GM10266 (cell line): ENCODE results near the gene CLTC.

ENCODE experiments used
- DNase-seq: peaks from one replicate; pipeline ENCODE4 v3.0.0; 2012; ENCODE audit errors: extremely low spot score
- TF ChIP-seq, protein P1 (sequence below): IDR thresholded peaks from 2 replicates; pipeline ENCODE4 v1.5.1; 2012; ENCODE audit warnings: mild to moderate bottlenecking, low read depth; ENCODE audit not compliant: control insufficient read depth, insufficient read depth; ENCODE audit errors: missing control alignments

CLTC gene

DNA sequence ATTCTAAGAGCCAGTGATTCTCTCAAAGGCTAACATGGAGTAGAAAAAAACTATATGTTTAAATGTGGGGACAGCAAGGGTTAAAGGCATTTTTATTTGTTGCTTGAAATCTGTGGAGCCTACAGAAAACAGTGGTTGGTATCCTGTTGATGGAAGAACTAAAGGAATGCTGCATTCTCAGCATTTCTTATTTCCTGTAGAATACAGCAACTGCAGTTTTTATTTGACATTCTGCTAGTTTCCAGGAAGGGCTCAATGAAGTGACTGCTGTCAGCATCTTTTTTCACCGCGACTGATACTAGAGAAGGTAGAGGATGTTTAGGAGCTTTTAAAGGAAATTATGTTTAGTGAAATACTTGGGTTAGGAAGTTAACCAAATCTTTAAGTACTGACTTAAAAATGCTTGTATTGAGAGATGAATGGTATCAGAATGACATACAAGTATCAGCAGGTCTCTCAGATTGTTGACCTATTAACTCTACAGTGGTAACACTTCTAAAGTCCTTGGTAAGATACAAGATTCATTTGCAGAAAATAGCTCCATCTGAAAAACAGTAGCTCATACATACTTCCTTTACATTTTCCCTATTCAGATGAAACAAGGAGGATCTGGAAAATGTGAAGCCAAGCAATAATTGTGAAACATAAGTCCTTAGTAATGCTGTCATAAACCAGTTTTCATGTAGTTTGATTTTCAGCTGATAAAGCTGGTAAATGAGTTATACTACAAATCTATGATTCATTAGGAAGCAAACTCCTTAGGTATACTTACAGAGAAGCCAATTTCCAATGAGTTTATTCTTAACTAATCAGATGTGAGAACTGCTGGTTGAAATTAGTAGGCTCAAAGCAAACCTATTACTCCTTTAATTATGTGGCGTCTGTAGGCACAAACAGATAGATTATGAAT lies 15.2 kb downstream of the CLTC start:
- no peak for DNase-seq
- TF ChIP-seq, protein P1, sequence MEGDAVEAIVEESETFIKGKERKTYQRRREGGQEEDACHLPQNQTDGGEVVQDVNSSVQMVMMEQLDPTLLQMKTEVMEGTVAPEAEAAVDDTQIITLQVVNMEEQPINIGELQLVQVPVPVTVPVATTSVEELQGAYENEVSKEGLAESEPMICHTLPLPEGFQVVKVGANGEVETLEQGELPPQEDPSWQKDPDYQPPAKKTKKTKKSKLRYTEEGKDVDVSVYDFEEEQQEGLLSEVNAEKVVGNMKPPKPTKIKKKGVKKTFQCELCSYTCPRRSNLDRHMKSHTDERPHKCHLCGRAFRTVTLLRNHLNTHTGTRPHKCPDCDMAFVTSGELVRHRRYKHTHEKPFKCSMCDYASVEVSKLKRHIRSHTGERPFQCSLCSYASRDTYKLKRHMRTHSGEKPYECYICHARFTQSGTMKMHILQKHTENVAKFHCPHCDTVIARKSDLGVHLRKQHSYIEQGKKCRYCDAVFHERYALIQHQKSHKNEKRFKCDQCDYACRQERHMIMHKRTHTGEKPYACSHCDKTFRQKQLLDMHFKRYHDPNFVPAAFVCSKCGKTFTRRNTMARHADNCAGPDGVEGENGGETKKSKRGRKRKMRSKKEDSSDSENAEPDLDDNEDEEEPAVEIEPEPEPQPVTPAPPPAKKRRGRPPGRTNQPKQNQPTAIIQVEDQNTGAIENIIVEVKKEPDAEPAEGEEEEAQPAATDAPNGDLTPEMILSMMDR: no peak

DNA sequence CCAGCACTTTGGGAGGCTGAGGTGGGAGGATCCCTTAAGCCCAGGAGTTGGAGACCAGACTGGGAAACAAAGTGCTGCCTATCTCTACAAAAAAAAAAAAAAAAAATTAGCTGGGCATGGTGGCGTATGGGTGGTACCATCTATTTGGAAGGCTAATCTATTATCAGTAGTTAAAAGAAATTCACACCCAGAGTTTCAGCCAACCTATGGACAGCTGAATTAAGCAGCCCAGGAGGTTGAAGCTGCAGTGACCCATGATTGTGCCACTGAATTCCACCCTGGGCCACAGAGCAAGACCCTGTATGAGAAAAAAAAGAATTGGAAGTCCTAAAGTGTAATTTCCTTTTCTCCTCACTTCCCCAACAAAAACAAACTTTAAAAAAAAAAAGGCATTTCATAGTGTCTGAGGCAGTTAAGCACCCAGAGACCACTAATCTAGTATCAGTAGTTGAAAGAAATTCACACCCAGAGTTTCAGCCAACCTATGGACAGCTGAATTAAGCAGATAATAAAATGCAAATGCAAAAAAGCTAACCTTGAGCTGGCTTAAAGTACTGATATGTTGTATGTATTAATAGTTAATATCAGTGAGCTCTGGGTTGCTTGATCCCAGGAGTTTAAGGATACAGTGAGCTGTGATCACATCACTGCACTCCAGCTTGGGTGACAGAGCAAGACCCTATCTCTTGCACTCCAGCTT lies 18.1 kb downstream of the CLTC start:
- TF ChIP-seq, protein P1: no peak
- no peak for DNase-seq

DNA sequence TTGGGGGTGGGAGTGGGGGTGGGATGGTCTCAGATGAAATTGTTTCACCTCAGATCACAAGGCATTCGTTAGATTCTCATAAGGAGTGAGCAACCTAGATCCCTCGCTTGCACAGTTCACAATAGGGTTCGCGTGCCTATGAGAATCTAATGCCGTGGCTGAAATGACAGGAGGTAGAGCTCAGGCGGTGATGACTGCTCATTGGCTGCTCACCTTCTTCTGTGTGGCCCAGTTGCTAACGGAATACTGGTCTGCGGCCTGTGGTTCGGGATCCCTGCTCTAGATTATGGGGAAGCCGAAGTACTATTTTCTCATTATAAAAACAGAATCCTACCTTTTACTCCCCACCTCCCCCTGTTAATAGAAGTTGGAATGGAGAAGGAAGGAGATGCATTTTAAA lies 18.9 kb downstream of the CLTC start:
- TF ChIP-seq, protein P1: no peak
- no peak for DNase-seq

DNA sequence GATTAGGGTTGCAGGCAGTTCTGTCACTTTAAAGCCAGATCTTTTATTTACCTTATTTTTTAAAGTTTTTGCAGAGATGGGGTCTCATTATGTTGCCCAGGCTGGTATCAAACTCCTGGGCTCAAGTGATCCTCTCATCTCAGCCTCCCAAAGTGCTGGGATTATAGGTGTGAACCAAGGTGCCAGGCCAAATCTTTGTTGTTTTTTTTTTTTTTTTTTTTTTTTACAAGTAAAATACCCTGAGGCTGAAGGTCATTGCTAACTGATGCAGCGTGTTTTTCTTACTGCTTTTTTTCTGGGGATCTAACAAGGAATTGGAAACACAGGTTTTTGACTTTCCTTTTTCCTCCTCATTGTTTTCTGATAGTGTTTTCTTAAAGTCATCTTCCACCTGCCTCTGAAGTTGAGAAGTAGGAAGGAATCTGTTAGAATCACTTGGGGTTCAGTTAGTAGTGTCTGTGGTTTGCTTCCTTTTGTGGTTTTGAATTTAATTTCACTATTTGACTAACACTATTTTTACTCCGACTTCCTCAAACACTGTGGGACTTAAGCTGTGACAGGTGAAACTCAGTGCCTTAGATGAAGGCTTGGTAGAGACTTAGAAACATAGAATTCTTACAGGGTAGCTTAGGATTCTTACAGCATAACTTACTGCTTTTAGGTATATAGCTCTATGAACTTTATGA lies 22.2 kb downstream of the CLTC start:
- DNase-seq: peak; percentile 34
- TF ChIP-seq, protein P1: no peak

DNA sequence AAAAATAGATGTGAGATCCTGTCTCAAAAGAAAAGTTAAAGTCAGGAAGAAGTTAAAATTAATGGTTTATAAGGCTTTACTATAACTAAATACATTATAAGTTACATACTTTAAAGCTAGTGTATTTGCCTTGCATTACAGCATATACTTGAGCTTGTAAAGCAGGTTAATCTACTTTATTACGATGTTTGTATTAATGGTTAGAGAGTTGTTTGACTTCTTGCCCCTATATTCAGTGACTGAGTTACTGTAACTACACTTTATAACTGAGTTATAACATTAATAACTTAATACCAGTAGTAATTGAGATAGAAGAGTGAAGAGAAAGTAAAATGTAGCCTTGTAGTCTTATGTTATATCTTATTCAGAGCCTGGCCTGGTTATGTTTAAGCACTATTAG lies 22.9 kb downstream of the CLTC start:
- DNase-seq: no peak
- TF ChIP-seq, protein P1: no peak

DNA sequence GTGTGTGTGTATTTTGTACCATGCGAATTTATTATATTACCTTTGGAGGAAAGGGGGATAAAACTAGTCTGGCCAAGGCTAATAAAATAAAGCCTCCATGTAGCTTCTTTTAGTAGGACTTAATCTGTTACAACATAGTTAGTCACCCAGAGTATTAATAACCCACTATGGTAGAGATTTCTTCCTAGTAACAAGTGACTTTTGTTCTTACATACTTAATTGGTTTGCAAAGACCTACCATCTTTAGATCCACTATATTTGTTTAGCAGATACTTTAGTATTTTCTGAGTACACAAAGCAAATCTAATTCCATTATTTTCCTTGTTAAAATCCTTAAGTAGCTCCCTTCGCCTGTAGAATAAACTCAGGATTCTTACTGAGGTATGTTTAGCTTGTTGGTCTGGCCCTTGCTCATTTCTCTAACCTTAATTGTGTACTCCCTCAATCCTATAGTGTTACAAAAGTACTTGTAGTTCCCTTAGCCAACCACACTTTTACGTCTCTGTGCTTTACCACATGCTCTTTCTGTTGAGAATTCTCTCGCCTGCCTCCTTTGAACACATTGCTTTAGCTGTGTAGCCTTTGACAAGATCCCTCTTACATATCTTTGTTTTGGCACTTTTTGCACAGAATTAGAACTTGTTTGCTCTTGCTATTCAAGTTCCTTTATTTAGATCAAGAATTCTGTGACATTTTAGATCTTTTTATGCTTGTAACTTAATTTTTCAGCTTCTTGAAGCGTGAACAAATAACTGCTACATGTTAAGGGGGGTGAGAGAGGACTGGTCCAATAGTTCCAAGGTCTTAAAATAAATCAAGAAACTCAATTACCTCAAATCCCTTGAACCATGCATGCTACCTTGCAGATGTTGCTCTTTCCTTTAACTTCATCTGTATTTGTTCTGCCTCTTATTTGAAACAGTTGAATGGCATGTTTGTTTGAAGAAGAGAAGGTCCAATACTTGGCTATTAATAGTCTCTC lies 23.8 kb downstream of the CLTC start:
- no peak for DNase-seq
- TF ChIP-seq, protein P1: no peak
